GM13977 (cell line): ENCODE measurements around the gene NPRL2.
"Not testable (repeated sequence)": the region's sequence is repeated elsewhere in the genome, so short reads cannot be mapped to it uniquely, and the experiment has no call there.

ENCODE experiments used
- DNase-seq: peaks from one replicate; pipeline ENCODE4 v3.0.0; 2012; ENCODE audit warnings: low spot score
- in situ Hi-C: fragments of 300-500 bp; cut with MboI; formaldehyde crosslinking; loops from one replicate; pipeline ENCODE4 v1.12.0; 2022; ENCODE audit warnings: low sequenced_read_pairs, low pct_unique_long_range_greater_than_20kb, mixed read lengths, inconsistent platforms; ENCODE audit not compliant: unreplicated experiment
- TF ChIP-seq, protein P1 (sequence below): IDR thresholded peaks from 2 replicates; pipeline ENCODE4 v1.5.1; 2012; ENCODE audit warnings: mild to moderate bottlenecking, control low read depth; ENCODE audit not compliant: insufficient read depth; ENCODE audit errors: extremely low read depth, missing control alignments

Gene NPRL2

DNA sequence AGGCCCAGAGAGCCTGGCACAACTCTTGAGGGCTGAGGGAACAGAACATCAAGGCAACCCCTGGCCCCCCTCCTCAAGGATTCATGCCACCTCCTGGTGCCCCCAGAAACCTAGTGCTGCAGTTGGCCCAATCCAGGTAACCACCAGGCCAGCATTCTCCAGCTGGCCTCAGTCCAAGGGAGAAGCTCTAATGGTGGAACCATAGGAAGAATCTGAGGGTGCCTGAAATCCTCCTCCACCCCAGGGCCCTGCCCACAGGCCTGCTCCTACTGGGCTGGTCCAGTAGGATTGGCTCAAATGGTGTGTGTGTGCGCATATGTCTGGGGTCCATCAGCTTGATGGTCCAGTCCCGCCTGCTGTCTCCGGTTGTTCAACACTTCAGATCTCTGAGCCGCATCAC, 35.8 kb downstream of the NPRL2 start:
- in situ Hi-C loops = no loop called here
- no peak for DNase-seq
- TF ChIP-seq, protein P1, sequence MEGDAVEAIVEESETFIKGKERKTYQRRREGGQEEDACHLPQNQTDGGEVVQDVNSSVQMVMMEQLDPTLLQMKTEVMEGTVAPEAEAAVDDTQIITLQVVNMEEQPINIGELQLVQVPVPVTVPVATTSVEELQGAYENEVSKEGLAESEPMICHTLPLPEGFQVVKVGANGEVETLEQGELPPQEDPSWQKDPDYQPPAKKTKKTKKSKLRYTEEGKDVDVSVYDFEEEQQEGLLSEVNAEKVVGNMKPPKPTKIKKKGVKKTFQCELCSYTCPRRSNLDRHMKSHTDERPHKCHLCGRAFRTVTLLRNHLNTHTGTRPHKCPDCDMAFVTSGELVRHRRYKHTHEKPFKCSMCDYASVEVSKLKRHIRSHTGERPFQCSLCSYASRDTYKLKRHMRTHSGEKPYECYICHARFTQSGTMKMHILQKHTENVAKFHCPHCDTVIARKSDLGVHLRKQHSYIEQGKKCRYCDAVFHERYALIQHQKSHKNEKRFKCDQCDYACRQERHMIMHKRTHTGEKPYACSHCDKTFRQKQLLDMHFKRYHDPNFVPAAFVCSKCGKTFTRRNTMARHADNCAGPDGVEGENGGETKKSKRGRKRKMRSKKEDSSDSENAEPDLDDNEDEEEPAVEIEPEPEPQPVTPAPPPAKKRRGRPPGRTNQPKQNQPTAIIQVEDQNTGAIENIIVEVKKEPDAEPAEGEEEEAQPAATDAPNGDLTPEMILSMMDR = no peak

DNA sequence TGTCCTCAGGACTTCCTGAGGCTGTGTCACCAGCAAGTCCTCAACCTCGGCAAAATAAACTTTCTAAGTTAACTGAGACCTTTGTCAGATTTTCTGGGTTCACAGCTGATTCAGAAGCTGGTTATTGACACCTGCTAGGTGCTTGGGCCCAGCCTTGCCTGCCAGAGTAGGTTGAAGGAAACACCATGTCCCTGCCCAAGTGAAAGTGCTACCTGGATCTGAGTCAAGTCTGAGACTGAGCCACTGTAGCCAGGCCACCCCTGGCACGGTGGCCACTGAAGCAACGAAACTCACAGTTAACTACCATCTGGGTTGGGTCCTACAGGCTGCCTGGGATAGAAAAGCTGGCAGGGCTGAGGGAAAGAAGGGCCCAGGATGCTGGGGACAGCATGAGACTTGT, 36.2 kb downstream of the NPRL2 start:
- DNase-seq = no peak
- TF ChIP-seq, protein P1 = no peak

GRCh38 chr3:50312041-50312440, 38.5 kb downstream of the NPRL2 start:
- DNase-seq, in situ Hi-C loops: not testable (repeated sequence)

More for the DNA sequence above, 36.2 kb downstream of the NPRL2 start:
- in situ Hi-C loops = no loop called here

GRCh38 chr3:50304601-50305000, 46.0 kb downstream of the NPRL2 start:
- DNase-seq = no peak
- in situ Hi-C loops = no loop called here
- TF ChIP-seq, protein P1 = no peak

DNA sequence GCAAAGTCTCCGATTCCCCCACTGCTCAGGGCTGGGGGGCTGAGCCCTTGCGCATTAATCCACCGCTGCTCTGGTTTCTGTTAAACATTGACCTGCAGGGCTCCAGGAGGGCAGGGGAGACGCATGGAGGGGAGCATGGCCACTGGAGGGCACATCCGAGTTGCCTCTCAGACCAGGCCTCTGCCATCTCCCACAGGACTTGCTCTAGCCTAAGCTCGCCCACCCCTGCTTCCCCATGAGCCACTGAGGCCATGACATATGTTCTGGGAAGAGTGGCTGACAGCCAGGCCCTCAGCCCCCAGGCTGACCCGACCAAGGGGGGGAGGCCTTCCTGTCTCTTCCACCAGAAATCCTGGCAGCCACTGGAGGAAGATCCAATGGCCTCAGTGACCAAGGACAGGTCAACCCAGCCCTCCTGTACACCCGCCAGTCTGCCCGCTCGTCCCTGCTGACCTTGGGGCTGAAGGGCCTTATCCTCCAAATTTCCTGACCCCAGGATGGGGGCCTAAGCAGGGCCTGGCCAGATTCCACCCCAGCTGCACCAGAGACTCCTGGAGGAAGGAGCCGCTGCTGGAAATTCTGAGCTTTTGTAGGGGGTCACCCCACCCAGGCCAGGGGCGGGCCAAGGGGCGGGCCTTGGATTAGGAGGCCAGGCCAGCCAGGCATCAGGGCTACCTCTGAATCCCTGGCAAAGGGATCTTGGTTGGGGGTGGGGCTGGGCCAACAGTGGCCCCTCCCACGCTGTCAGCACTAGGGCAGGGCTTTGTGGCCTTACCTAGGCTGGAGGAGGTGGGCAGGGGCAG, 47.4 kb downstream of the NPRL2 start, which contains the start of gene HYAL1:
HYAL1 (minus strand) TSS at position 562 of the 803 bp plus-strand sequence. CDS start 618 bp downstream, outside the sequence.
- TF ChIP-seq, protein P1 = no peak
- no peak for DNase-seq
- in situ Hi-C loops = no loop called here

GRCh38 chr3:50302095-50303012, 48.2 kb downstream of the NPRL2 start:
- in situ Hi-C loops = no loop called here
- TF ChIP-seq, protein P1 = no peak
- DNase-seq = no peak
